Activated naive CD4-positive, alpha-beta T cell treated with anti-CD3 and anti-CD28 coated beads, Interleukin-2, amount 50 U/mL, for 72 hours (primary cell): ENCODE data around the gene ZNF598. TPM values are rescaled to one million over a fixed set of nuclear protein-coding genes. Genes with fewer than 3 reads are reported as not detected.

Experiments used
- ATAC-seq, 2 donors: fragments of 150-1000 bp; cut with Tn5 transposase; 2 replicates each; pipeline ENCODE4 v1.10.0; 2021; ENCODE audit warnings: mild to moderate bottlenecking in 2 of 2, moderate library complexity in 2 of 2
- DNase-seq, 2 donors: peaks; one replicate each; pipeline ENCODE4 v3.0.0; 2021 to 2022; ENCODE audit warnings: low spot score in 2 of 2
- H3K27ac Mint-ChIP-seq, 2 donors: one replicate each; pipeline ENCODE4 v1.8.0; 2022; ENCODE audit warnings: mild to moderate bottlenecking in 2 of 2, mixed read lengths in 2 of 2
- H3K36me3 Mint-ChIP-seq, 2 donors: one replicate each; pipeline ENCODE4 v1.8.0; 2022; ENCODE audit warnings: mixed read lengths in 2 of 2
- H3K9me3 Mint-ChIP-seq, 2 donors: one replicate each; pipeline ENCODE4 v1.8.0; 2022; ENCODE audit warnings: mixed read lengths in 2 of 2
- total RNA-seq, 2 donors: library from RNA; stranded (reverse); gene quantifications; one replicate each; pipeline ENCODE4 v1.2.3, GENCODE V29; 2022

ZNF598 gene
- total RNA-seq, 2 donors from 2014 or later: 72.2 to 87.9 TPM

- no peaks in the 10 kb centered on the region for H3K9me3 Mint-ChIP-seq
- DNase-seq (peak in 1 of 2 donors; percentile 98), ATAC-seq (peak; percentile 73 to 94)
- H3K27ac Mint-ChIP-seq: peak overlapping the region in 1 of 2 donors; percentile 48
- peaks cover 17% of the 10 kb centered on the region in 2 donors for H3K36me3 Mint-ChIP-seq
Observed at GRCh38 chr16:2003827-2004641, 5.6 kb downstream of the ZNF598 start.

- Mint-ChIP-seq H3K27ac (no peak overlapping the region), H3K9me3 (no peaks in the 10 kb centered on the region), H3K36me3 (peaks cover 10 to 11% of the 10 kb centered on the region in 2 donors)
- no peak for DNase-seq
- no peak for ATAC-seq
Observed at GRCh38 chr16:2003231-2003826, 6.3 kb downstream of the ZNF598 start.

- Mint-ChIP-seq H3K36me3 (peaks cover 3 to 8% of the 10 kb centered on the region in 2 donors), H3K27ac (no peak overlapping the region), H3K9me3 (no peaks in the 10 kb centered on the region)
- no peak for DNase-seq
- ATAC-seq: no peak
Observed at GRCh38 chr16:2002406-2003230, 7.0 kb downstream of the ZNF598 start.

- ATAC-seq: no peak
- Mint-ChIP-seq H3K27ac (no peak overlapping the region), H3K36me3 (peaks cover 0 to 6% of the 10 kb centered on the region in 2 donors), H3K9me3 (no peaks in the 10 kb centered on the region)
- no peak for DNase-seq
Observed at GRCh38 chr16:2001456-2002355, 7.9 kb downstream of the ZNF598 start.

- Mint-ChIP-seq H3K9me3 (no peaks in the 10 kb centered on the region), H3K36me3 (peaks cover 0 to 6% of the 10 kb centered on the region in 2 donors), H3K27ac (no peak overlapping the region)
- ATAC-seq (no peak), DNase-seq (no peak)
Observed at GRCh38 chr16:2001035-2001434, 8.6 kb downstream of the ZNF598 start.

- Mint-ChIP-seq H3K27ac (no peak overlapping the region), H3K9me3 (no peaks in the 10 kb centered on the region), H3K36me3 (peaks cover 0 to 6% of the 10 kb centered on the region in 2 donors)
- no peak for DNase-seq
- ATAC-seq: no peak
Observed at GRCh38 chr16:1999866-2000514, 9.6 kb downstream of the ZNF598 start.

- ATAC-seq (no peak), DNase-seq (no peak)
- peaks cover 0 to 6% of the 10 kb centered on the region in 2 donors for H3K36me3 Mint-ChIP-seq
- H3K27ac Mint-ChIP-seq: no peak overlapping the region
- H3K9me3 Mint-ChIP-seq: no peaks in the 10 kb centered on the region
Observed at GRCh38 chr16:1998852-1999801, 10.5 kb downstream of the ZNF598 start.

GRCh38 chr16:1998360-1998835 is 11.2 kb downstream of the ZNF598 start:
- H3K9me3 Mint-ChIP-seq: no peaks in the 10 kb centered on the region
- H3K27ac Mint-ChIP-seq: no peak overlapping the region
- no peak for DNase-seq
- ATAC-seq: no peak
- peaks cover 0 to 6% of the 10 kb centered on the region in 2 donors for H3K36me3 Mint-ChIP-seq

- Mint-ChIP-seq H3K27ac (no peak overlapping the region), H3K9me3 (no peaks in the 10 kb centered on the region), H3K36me3 (peaks cover 0 to 6% of the 10 kb centered on the region in 2 donors)
- DNase-seq: no peak
- ATAC-seq: no peak
Observed at GRCh38 chr16:1997494-1998359, 11.9 kb downstream of the ZNF598 start.

GRCh38 chr16:1993731-1994131 is 15.9 kb downstream of the ZNF598 start:
- DNase-seq (no peak), ATAC-seq (peak in 1 of 2 donors; percentile 17)
- H3K9me3 Mint-ChIP-seq: no peaks in the 10 kb centered on the region
- H3K27ac Mint-ChIP-seq: peak overlapping the region in 1 of 2 donors; percentile 49
- H3K36me3 Mint-ChIP-seq: peaks cover 3 to 6% of the 10 kb centered on the region in 2 donors

GRCh38 chr16:1992704-1993317 is 16.8 kb downstream of the ZNF598 start:
- ATAC-seq: no peak
- Mint-ChIP-seq H3K9me3 (no peaks in the 10 kb centered on the region), H3K36me3 (peaks cover 0 to 6% of the 10 kb centered on the region in 2 donors), H3K27ac (no peak overlapping the region)
- no peak for DNase-seq

- H3K9me3 Mint-ChIP-seq: no peaks in the 10 kb centered on the region
- ATAC-seq (peak; percentile 58 to 77), DNase-seq (peak; percentile 87 to 98)
- H3K36me3 Mint-ChIP-seq: peaks cover 0 to 6% of the 10 kb centered on the region in 2 donors
- peak overlapping the region in 1 of 2 donors; percentile 39 for H3K27ac Mint-ChIP-seq
Observed at GRCh38 chr16:1991948-1992703, 17.5 kb downstream of the ZNF598 start.

- no peaks in the 10 kb centered on the region for H3K9me3 Mint-ChIP-seq
- ATAC-seq (no peak), DNase-seq (no peak)
- peak overlapping the region in 1 of 2 donors; percentile 39 for H3K27ac Mint-ChIP-seq
- H3K36me3 Mint-ChIP-seq: peaks cover 2 to 6% of the 10 kb centered on the region in 2 donors
Observed at GRCh38 chr16:1991588-1991947, 18.1 kb downstream of the ZNF598 start.
